Amniotic stem cell (primary cell): ENCODE results near the gene TMEM151A.
"Not testable (repeated sequence)": the region's sequence is repeated elsewhere in the genome, so short reads cannot be mapped to it uniquely, and the experiment has no call there.

Experiments used
- DNase-seq: peaks from one replicate; lab custom pipeline; 2025; lab: John Stamatoyannopoulos, UW

TMEM151A gene

DNA sequence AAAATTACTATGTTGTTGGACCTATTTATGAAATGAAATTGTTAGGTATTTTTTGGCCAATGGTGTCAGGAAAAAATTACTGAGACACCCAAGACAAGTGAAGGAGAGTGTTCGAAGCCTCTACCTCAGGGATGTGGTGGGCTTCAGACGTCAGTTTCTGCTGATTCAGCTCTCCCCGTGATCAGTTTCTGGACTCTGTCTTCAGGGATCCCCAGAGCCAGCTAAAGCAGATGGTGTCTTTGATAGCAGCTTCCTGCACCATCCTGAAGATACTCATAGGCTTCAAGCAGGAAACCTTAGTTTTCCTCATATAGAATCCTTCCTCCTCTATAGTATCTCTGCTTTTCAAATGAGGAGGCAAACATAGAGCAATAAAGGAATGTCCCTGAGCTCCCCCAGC lies 17.8 kb downstream of the TMEM151A start:
- no peak for DNase-seq

DNA sequence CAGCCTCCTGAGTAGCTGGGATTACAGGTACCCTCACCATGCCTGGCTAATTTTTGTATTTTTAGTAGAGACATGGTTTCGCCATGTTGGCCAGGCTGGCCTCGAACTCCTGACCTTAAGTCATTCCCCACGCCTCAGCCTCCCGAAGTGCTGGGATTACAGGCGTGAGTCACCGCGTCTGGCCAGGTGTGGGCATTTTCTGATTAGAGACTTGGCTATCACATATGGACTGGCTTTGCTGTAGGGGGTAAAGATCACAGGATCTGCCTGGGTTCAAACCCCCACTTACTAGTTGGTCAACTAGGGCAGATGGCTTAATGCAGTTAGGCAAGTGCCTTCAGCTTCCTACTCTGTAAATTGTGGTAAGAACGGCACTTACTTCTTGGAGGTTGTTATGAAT lies 18.6 kb downstream of the TMEM151A start:
- no peak for DNase-seq

DNA sequence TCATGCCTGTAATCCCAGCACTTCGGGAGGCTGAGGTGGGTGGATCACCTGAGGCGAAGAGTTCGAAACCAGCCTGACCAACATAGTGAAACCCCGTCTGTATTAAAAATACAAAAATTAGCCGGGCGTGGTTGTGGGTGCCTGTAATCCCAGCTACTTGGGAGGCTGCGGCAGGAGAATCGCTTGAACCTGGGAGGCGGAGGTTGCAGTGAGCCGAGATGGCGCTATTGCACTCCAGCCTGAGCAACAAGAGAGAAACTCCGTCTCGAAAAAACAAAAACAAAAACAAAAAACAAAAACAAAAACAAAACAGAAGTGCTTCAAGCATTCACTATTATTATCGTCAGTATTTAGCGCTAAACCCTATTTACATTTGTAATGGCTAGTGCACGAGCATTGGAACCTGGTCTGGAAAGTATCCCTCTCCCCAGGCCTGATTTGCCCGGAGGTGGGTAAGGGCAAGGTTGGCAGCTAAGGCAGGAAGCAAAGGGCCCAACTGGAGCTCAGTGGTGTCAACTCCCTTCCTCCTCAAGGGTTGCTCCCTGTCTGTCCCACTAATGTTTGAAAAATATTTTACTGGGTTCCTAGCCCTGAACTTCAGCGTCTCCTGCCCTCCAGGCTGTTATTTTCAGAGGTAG lies 19.2 kb downstream of the TMEM151A start:
- DNase-seq = not testable (repeated sequence)

DNA sequence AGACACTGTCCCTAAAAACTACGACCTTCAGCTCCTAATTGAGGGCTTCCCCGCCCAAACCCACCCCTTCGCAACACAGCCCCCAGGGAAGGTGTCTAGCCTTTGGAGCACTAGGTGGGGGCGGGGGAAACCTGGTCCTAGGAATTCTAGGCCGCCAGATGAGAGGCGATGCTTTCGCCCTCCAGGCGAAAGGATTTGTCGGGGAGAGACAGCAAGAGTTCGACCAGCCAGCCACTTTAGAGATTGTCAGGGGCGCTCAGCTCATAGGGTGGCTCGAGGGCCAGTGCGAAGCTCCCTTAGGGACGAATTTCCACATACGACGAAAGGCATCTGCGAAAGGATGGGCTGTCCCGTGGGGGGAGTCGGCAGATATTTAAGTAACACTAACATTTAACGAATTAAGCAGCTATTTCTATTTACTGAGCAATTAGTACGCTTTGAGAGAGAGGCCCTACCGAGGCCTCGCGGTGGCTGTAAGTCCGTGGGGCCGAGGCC lies 19.8 kb downstream of the TMEM151A start:
- DNase-seq = no peak

GRCh38 chr11:66311965-66312548 lies 20.4 kb downstream of the TMEM151A start:
- DNase-seq = peak; percentile 87

DNA sequence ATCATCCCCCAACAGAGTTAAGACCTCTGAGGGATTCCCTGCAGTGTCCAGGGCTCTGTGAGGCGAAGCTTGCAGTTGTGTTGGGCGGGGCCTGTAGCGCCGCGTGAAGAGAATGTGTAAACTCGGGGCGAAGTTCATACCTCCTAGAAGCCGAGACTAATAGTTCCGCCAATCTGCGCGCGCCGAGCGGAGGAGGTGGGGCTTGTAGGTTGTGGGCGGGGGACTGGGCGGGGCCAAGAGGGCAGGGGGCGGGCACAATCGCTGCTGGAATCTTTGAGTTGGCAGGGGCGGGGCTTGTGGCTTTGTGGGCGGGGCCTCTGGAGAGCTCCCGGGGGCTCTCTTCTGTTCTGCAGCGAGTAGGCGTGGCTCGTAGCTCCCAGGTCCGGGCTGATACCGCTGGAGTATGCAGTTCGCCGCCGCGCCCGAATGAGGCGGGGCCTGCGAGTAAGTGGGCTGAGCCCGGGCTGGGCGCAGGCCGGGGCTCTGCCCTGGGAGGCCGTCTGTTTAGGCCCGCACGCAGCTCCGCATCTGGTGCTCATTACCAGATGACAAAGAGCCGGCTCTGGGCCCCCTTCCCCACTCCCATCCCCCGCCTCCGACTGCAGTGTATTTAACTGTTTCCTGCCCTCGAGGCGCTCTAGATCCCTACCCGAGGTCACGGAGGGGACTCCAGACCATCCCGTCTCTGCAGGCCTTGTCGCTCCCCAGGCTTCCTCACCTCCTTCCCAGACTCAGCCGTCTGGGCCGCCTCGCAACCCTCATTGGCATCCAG lies 21.0 kb downstream of the TMEM151A start:
- DNase-seq = peak; percentile 99

- no peak for DNase-seq
Observed at GRCh38 chr11:66313321-66314185, 21.9 kb downstream of the TMEM151A start.

GRCh38 chr11:66314186-66314501 lies 22.4 kb downstream of the TMEM151A start:
- DNase-seq = no peak

GRCh38 chr11:66314561-66315497 lies 23.1 kb downstream of the TMEM151A start:
- DNase-seq = no peak

GRCh38 chr11:66315498-66315885 lies 23.8 kb downstream of the TMEM151A start:
- no peak for DNase-seq

GRCh38 chr11:66315921-66316811 lies 24.5 kb downstream of the TMEM151A start:
- no peak for DNase-seq

DNA sequence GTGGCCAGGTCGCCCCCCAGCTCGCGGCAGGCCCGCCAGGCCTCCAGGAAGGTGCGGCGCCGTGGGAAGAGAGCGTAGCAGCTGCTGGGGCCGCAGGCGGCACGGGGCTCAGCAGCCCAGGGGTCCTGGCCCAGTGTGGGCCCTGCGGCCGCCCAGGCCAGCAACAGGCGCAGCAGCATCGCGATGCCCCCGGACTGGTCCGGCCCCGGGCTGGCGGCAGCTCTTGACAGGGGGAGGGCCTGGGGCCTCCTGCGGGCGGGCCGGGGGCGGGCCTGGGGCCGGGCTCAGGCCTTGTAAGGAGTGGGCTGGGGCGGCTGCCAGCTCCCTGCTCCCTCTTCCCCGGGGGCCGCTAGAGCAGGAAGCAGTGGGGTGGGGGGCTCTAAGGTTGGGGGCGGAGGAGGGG lies 25.2 kb downstream of the TMEM151A start, which contains the start of gene CD248:
Gene CD248, minus strand, starts transcription at position 196 of the 403 bp plus-strand sequence. Its CDS starts 17 bp downstream, at position 179.
- no peak for DNase-seq

GRCh38 chr11:66317322-66317722 lies 25.6 kb downstream of the TMEM151A start:
- DNase-seq = no peak

- DNase-seq = no peak
Observed at GRCh38 chr11:66317723-66318599, 26.3 kb downstream of the TMEM151A start.

- no peak for DNase-seq
Observed at GRCh38 chr11:66318600-66318970, 26.9 kb downstream of the TMEM151A start.

DNA sequence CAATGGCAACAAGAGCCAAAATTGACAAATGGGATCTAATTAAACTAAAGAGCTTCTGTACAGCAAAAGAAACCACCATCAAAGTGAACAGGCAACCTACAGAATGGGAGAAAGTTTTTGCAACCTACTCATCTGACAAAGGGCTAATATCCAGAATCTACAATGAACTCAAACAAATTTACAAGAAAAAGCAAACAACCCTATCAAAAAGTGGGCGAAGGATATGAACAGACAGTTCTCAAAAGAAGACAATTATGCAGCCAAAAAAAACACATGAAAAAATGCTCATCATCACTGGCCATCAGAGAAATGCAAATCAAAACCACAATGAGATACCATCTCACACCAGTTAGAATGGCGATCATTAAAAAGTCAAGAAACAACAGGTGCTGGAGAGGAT lies 28.6 kb downstream of the TMEM151A start:
- DNase-seq = not testable (repeated sequence)

DNA sequence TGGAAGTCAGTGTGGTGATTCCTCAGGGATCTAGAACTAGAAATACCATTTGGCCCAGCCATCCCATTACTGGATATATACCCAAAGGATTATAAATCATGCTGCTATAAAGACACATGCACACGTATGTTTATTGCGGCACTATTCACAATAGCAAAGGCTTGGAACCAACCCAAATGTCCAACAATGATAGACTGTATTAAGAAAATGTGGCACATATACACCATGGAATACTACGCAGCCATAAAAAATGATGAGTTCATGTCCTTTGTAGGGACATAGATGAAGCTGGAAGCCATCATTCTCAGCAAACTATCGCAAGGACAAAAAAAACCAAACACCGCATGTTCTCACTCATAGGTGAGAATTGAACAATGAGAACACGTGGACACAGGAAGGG lies 29.1 kb downstream of the TMEM151A start:
- not testable (repeated sequence) for DNase-seq

GRCh38 chr11:66321606-66322005 lies 29.9 kb downstream of the TMEM151A start:
- no peak for DNase-seq
